Measurements from ENCODE around the gene LIMCH1.

DNA sequence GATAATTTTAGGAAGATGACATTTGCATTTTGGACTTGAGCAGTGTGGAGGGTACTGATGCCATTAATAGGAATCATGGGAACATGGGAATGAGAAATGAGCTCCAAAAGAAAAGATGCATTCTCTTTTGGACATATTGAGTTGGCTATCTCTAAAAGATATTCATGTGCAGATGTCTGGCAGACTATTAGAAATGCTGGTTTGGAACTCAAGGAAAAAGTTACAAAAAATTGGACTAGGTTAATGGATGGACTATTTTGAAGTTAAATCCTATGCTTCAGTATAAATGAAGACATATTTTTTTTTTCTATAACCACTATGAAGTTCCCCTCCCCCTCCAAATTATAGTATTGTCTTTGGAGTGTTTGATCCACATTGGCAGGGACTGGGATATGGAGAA is 3.6 kb upstream of the LIMCH1 start:
- TF ChIP-seq, protein P1, sequence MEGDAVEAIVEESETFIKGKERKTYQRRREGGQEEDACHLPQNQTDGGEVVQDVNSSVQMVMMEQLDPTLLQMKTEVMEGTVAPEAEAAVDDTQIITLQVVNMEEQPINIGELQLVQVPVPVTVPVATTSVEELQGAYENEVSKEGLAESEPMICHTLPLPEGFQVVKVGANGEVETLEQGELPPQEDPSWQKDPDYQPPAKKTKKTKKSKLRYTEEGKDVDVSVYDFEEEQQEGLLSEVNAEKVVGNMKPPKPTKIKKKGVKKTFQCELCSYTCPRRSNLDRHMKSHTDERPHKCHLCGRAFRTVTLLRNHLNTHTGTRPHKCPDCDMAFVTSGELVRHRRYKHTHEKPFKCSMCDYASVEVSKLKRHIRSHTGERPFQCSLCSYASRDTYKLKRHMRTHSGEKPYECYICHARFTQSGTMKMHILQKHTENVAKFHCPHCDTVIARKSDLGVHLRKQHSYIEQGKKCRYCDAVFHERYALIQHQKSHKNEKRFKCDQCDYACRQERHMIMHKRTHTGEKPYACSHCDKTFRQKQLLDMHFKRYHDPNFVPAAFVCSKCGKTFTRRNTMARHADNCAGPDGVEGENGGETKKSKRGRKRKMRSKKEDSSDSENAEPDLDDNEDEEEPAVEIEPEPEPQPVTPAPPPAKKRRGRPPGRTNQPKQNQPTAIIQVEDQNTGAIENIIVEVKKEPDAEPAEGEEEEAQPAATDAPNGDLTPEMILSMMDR (conservative IDR thresholded peaks at IDR 0.05; ENCODE audit: low read depth, low read length): no peak
- no peak for TF ChIP-seq EZH2 (IDR thresholded peaks at IDR 0.05; ENCODE audit: low read length, unreplicated experiment)

All from PC-3 (cell line).